HG03039 (cell line): ENCODE measurements around the gene KIF6.
"Not testable (repeated sequence)": the region's sequence is repeated elsewhere in the genome, so short reads cannot be mapped to it uniquely, and the experiment has no call there.

Experiments
- ATAC-seq: cut with Tn5 transposase; IDR thresholded peaks from one replicate; pipeline ENCODE4 v1.9.1; 2021; ENCODE audit warnings: mild to moderate bottlenecking, moderate library complexity; ENCODE audit not compliant: unreplicated experiment

KIF6 gene

GRCh38 chr6:39723350-39723749, 1.9 kb downstream of the KIF6 start:
- not testable (repeated sequence) for ATAC-seq

- no peak for ATAC-seq
Measured at GRCh38 chr6:39714802-39715201, 10.4 kb downstream of the KIF6 start.

GRCh38 chr6:39707962-39708683, 17.1 kb downstream of the KIF6 start:
- ATAC-seq: no peak

- no peak for ATAC-seq
Measured at GRCh38 chr6:39706819-39707335, 18.3 kb downstream of the KIF6 start.

GRCh38 chr6:39702265-39702664, 22.9 kb downstream of the KIF6 start:
- no peak for ATAC-seq

- ATAC-seq: no peak
Measured at GRCh38 chr6:39700362-39700761, 24.8 kb downstream of the KIF6 start.

- no peak for ATAC-seq
Measured at GRCh38 chr6:39698789-39699188, 26.4 kb downstream of the KIF6 start.

- ATAC-seq: no peak
Measured at GRCh38 chr6:39696986-39697788, 28.0 kb downstream of the KIF6 start.

GRCh38 chr6:39695447-39695846, 29.8 kb downstream of the KIF6 start:
- ATAC-seq: peak; percentile 41

- ATAC-seq: no peak
Measured at GRCh38 chr6:39693206-39693605, 32.0 kb downstream of the KIF6 start.

GRCh38 chr6:39688494-39688893, 36.7 kb downstream of the KIF6 start:
- ATAC-seq: no peak

- no peak for ATAC-seq
Measured at GRCh38 chr6:39686976-39687375, 38.2 kb downstream of the KIF6 start.

- no peak for ATAC-seq
Measured at GRCh38 chr6:39685938-39686337, 39.3 kb downstream of the KIF6 start.

- no peak for ATAC-seq
Measured at GRCh38 chr6:39685489-39685826, 39.8 kb downstream of the KIF6 start.

- ATAC-seq: no peak
Measured at GRCh38 chr6:39684790-39685488, 40.3 kb downstream of the KIF6 start.

- no peak for ATAC-seq
Measured at GRCh38 chr6:39681674-39682121, 43.5 kb downstream of the KIF6 start.

GRCh38 chr6:39678914-39679313, 46.3 kb downstream of the KIF6 start:
- no peak for ATAC-seq

- ATAC-seq: not testable (repeated sequence)
Measured at GRCh38 chr6:39677318-39677717, 47.9 kb downstream of the KIF6 start.

GRCh38 chr6:39670519-39670918, 54.7 kb downstream of the KIF6 start:
- no peak for ATAC-seq

- no peak for ATAC-seq
Measured at GRCh38 chr6:39669973-39670342, 55.2 kb downstream of the KIF6 start.

GRCh38 chr6:39669207-39669972, 55.8 kb downstream of the KIF6 start:
- ATAC-seq: no peak
